SK-N-SH (cell line): ENCODE data around the gene IQSEC1. TPM values are rescaled to one million over a fixed set of nuclear protein-coding genes. Genes with fewer than 3 reads are reported as not detected.

Experiments used
- CTCF ChIA-PET: fragments of 300-600, 350-600 bp; formaldehyde crosslinking; extraction: SDS; loops from one replicate; lab custom pipeline; 2021; lab: Yijun Ruan, JAX
- POLR2A ChIA-PET: fragments of 350-600 bp; sonication (Branson Sonifier 250); formaldehyde crosslinking; extraction: SDS; loops from one replicate; lab custom pipeline; 2020; ENCODE audit warnings: antibody characterized with exemption, inconsistent platforms; lab: Yijun Ruan, JAX
- DNase-seq: peaks from one replicate; pipeline ENCODE4 v3.0.0; 2012
- H2AFZ ChIP-seq: fragments of 200-600 bp; sonication (generic); 2 replicates; pipeline ENCODE4 v1.8.1; 2016; ENCODE audit warnings: antibody characterized with exemption, mild to moderate bottlenecking, low read depth
- H3F3A ChIP-seq: fragments of 200-600 bp; sonication (generic); replicated peaks from 2 replicates; pipeline ENCODE3; 2016; ENCODE audit warnings: antibody characterized with exemption, mild to moderate bottlenecking; ENCODE audit not compliant: insufficient read depth
- H3K27ac ChIP-seq, 2 experiments: fragments of 200-500 bp in 1 of 2; fragments of 200-600 bp in 1 of 2; sonication (Bioruptor generic) in 1 of 2; sonication (generic), shearing (Covaris generic) in 1 of 2; 2 replicates each; pipeline versions ENCODE4 v1.5.1 to v1.6.1; 2014 to 2016; ENCODE audit warnings: low read depth in 2 of 2, inconsistent platforms in 1 of 2, low read length in 1 of 2, mild to moderate bottlenecking in 1 of 2, mixed read lengths in 1 of 2
- H3K27me3 ChIP-seq: fragments of 200-600 bp; sonication (generic), shearing (Covaris generic); 2 replicates; pipeline ENCODE4 v1.6.1; 2016; ENCODE audit warnings: mixed run types; ENCODE audit not compliant: insufficient read depth
- H3K36me3 ChIP-seq, 2 experiments: fragments of 200-500 bp in 1 of 2; fragments of 200-600 bp in 1 of 2; sonication (Bioruptor generic) in 1 of 2; sonication (generic) in 1 of 2; replicated peaks in 1 of 2; 2 replicates each; pipeline versions ENCODE3 to v1.5.1; 2014 to 2016; ENCODE audit warnings: low read length in 1 of 2, mild to moderate bottlenecking in 1 of 2; ENCODE audit not compliant: insufficient read depth in 2 of 2, control insufficient read depth in 1 of 2
- H3K4me1 ChIP-seq, 2 experiments: fragments of 200-500 bp in 1 of 2; fragments of 200-600 bp in 1 of 2; sonication (Bioruptor generic) in 1 of 2; sonication (generic), shearing (Covaris generic) in 1 of 2; 2 replicates each; pipeline versions ENCODE4 v1.5.1 to v1.6.1; 2014 to 2016; ENCODE audit warnings: low read depth in 1 of 2, low read length in 1 of 2, mixed run types in 1 of 2; ENCODE audit not compliant: insufficient read depth in 2 of 2, control insufficient read depth in 1 of 2
- H3K4me2 ChIP-seq: fragments of 200-600 bp; sonication (generic), shearing (Covaris generic); 2 replicates; pipeline ENCODE4 v1.6.1; 2017; ENCODE audit warnings: mixed run types
- H3K4me3 ChIP-seq, 2 experiments: fragments of 200-500 bp in 1 of 2; fragments of 200-600 bp in 1 of 2; sonication (Bioruptor generic) in 1 of 2; sonication (generic), shearing (Covaris generic) in 1 of 2; 2 replicates each; pipeline versions ENCODE4 v1.5.1 to v1.8.1; 2014 to 2016; ENCODE audit warnings: low read depth in 2 of 2, inconsistent platforms in 1 of 2, low read length in 1 of 2, mild to moderate bottlenecking in 1 of 2, mixed read lengths in 1 of 2, moderate library complexity in 1 of 2
- H3K79me2 ChIP-seq: fragments of 200-600 bp; sonication (generic); 2 replicates; pipeline ENCODE4 v1.8.1; 2017; ENCODE audit warnings: mild to moderate bottlenecking; ENCODE audit not compliant: insufficient read depth
- H3K9ac ChIP-seq: fragments of 200-600 bp; sonication (generic); 2 replicates; pipeline ENCODE4 v1.6.1; 2017; ENCODE audit warnings: mixed run types
- H3K9me2 ChIP-seq: fragments of 200-600 bp; sonication (generic); 2 replicates; pipeline ENCODE4 v1.6.1; 2017; ENCODE audit warnings: mixed run types
- H3K9me3 ChIP-seq: fragments of 200-600 bp; sonication (generic); 2 replicates; pipeline ENCODE4 v1.6.1; 2017; ENCODE audit warnings: mixed run types, mild to moderate bottlenecking, moderate library complexity
- H4K20me1 ChIP-seq: fragments of 200-600 bp; sonication (generic); 2 replicates; pipeline ENCODE4 v1.6.1; 2017; ENCODE audit warnings: mild to moderate bottlenecking, mixed run types; ENCODE audit not compliant: insufficient read depth
- CHD2 ChIP-seq: fragments of 150-350 bp; IDR thresholded peaks from 2 replicates; pipeline ENCODE4 v1.6.1; 2018; ENCODE audit warnings: low read length; ENCODE audit not compliant: partially characterized antibody
- EP300 ChIP-seq, 2 experiments: IDR thresholded peaks; 2 replicates each; pipeline versions ENCODE4 v1.4.0 to v1.6.1; 2012; ENCODE audit warnings: borderline replicate concordance in 1 of 2, low read depth in 1 of 2, low read length in 1 of 2
- EZH2phosphoT487 ChIP-seq: fragments of 200-600 bp; sonication (generic); IDR thresholded peaks from 2 replicates; pipeline ENCODE4 v1.6.1; 2017; ENCODE audit warnings: low read depth, mixed run types, mild to moderate bottlenecking, antibody characterized with exemption, moderate library complexity, borderline replicate concordance
- FOSL2 ChIP-seq: IDR thresholded peaks from 2 replicates; pipeline ENCODE4 v1.4.0; 2012; ENCODE audit warnings: low read depth, mild to moderate bottlenecking, moderate library complexity, borderline replicate concordance
- FOXJ3 ChIP-seq: sonication (generic); formaldehyde crosslinking; IDR thresholded peaks from 2 replicates; pipeline ENCODE4 v1.5.1; 2020; ENCODE audit warnings: mild to moderate bottlenecking, missing genetic modification reagents
- GABPA ChIP-seq: IDR thresholded peaks from 2 replicates; pipeline ENCODE4 v1.4.0; 2012; ENCODE audit warnings: low read depth, mild to moderate bottlenecking
- NFIC ChIP-seq: IDR thresholded peaks from 2 replicates; pipeline ENCODE4 v1.4.0; 2012; ENCODE audit warnings: borderline replicate concordance
- POLR2AphosphoS5 ChIP-seq: IDR thresholded peaks from 2 replicates; pipeline ENCODE4 v1.6.1; 2012; ENCODE audit warnings: low read depth, low read length
- RCOR1 ChIP-seq: fragments of 150-350 bp; IDR thresholded peaks from 2 replicates; pipeline ENCODE4 v1.6.1; 2017; ENCODE audit warnings: antibody characterized with exemption, low read length
- RXRA ChIP-seq: IDR thresholded peaks from 2 replicates; pipeline ENCODE4 v1.4.0; 2012; ENCODE audit warnings: low read depth, mild to moderate bottlenecking, borderline replicate concordance
- SIN3A ChIP-seq: IDR thresholded peaks from 2 replicates; pipeline ENCODE4 v1.6.1; 2012; ENCODE audit warnings: low read depth, mild to moderate bottlenecking, low read length, moderate library complexity, borderline replicate concordance
- SMC3 ChIP-seq: IDR thresholded peaks from 2 replicates; pipeline ENCODE4 v1.6.1; 2012; ENCODE audit warnings: low read depth, low read length, improper control_type of control experiment
- TCF12 ChIP-seq: IDR thresholded peaks from 2 replicates; pipeline ENCODE4 v1.4.0; 2012
- TEAD4 ChIP-seq: IDR thresholded peaks from 2 replicates; pipeline ENCODE4 v1.4.0; 2012; ENCODE audit warnings: mild to moderate bottlenecking, borderline replicate concordance; ENCODE audit not compliant: insufficient read depth
- WGBS: methylation state at CpG from one replicate; pipeline ENCODE4 v1.1.6; 2017; ENCODE audit warnings: low lambda C conversion rate; 5-methylcytosine and 5-hydroxymethylcytosine counted together
- polyA plus RNA-seq, 3 experiments: library from polyadenylated mRNA; depleted of rRNA; stranded (reverse); fragments of >200 nt; gene quantifications; 2 replicates each; pipeline ENCODE4 v1.2.3, GENCODE V29; 2012
- TF ChIP-seq, protein P1 (sequence below): IDR thresholded peaks from 2 replicates; pipeline ENCODE4 v1.4.0; 2012; ENCODE audit warnings: low read depth, borderline replicate concordance
- TF ChIP-seq, protein P2 (sequence below): fragments of 150-350 bp; IDR thresholded peaks from 2 replicates; pipeline ENCODE4 v1.6.1; 2017; ENCODE audit warnings: antibody characterized with exemption, low read length, low read depth, borderline replicate concordance
- TF ChIP-seq, protein P3 (sequence below): fragments of 150-350 bp; IDR thresholded peaks from 2 replicates; pipeline ENCODE4 v1.6.1; 2016; ENCODE audit warnings: mild to moderate bottlenecking, low read depth, low read length

The IQSEC1 gene
- polyA plus RNA-seq, 1 of the 3 experiments (the other 2 are of a cell fraction) = 6.2 TPM

DNA sequence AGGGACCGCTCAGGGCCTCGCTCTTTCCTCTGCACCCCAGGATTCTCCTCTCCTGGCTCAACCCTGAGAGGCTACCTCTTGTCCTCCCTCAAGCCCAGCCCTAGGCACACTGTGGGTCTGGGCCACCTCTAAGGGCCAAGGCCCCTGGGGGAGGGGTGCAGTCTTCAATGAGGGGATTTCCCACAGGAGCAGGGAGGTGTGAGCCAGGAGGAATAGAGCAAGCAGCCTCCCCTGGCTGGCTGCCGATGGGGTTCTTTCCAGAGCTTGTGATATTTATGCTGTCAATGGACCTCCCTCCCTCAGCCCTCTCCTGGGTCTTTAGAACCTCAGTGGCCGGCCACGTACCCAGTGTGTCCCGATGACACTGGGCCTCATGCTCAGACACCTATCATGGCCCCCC is 132.4 kb downstream of the IQSEC1 start:
- no peak overlapping the region; a peak in 1 of 4 replicates for H3K27ac ChIP-seq
- TF ChIP-seq, protein P1, sequence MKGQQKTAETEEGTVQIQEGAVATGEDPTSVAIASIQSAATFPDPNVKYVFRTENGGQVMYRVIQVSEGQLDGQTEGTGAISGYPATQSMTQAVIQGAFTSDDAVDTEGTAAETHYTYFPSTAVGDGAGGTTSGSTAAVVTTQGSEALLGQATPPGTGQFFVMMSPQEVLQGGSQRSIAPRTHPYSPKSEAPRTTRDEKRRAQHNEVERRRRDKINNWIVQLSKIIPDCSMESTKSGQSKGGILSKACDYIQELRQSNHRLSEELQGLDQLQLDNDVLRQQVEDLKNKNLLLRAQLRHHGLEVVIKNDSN = no peak
- TF ChIP-seq POLR2AphosphoS5 (no peak), FOXJ3 (CRISPR knock-in tag) (no peak), GABPA (no peak), TCF12 (no peak), RXRA (no peak), TEAD4 (no peak), NFIC (no peak), EP300 (IDR thresholded peaks at IDR 0.05; ENCODE audit: borderline replicate concordance in 1 of 2, low read depth in 1 of 2, low read length in 1 of 2) (no peak), FOSL2 (no peak), SIN3A (no peak), CHD2 (no peak), RCOR1 (no peak), SMC3 (no peak), EZH2phosphoT487 (no peak)
- TF ChIP-seq, protein P2, sequence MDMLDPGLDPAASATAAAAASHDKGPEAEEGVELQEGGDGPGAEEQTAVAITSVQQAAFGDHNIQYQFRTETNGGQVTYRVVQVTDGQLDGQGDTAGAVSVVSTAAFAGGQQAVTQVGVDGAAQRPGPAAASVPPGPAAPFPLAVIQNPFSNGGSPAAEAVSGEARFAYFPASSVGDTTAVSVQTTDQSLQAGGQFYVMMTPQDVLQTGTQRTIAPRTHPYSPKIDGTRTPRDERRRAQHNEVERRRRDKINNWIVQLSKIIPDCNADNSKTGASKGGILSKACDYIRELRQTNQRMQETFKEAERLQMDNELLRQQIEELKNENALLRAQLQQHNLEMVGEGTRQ = no peak
- TF ChIP-seq, protein P3, sequence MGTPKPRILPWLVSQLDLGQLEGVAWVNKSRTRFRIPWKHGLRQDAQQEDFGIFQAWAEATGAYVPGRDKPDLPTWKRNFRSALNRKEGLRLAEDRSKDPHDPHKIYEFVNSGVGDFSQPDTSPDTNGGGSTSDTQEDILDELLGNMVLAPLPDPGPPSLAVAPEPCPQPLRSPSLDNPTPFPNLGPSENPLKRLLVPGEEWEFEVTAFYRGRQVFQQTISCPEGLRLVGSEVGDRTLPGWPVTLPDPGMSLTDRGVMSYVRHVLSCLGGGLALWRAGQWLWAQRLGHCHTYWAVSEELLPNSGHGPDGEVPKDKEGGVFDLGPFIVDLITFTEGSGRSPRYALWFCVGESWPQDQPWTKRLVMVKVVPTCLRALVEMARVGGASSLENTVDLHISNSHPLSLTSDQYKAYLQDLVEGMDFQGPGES = no peak

More for the DNA sequence above, 132.4 kb downstream of the IQSEC1 start:
- Histone ChIP-seq H3K4me2 (no peak overlapping the region), H3F3A (no peaks in the 10 kb centered on the region), H3K9me3 (no peaks in the 10 kb centered on the region), H3K9me2 (no peaks in the 10 kb centered on the region), H3K36me3 (peaks cover 0 to 16% of the 10 kb centered on the region in 2 experiments), H3K4me1 (peaks cover 0 to 46% of the 10 kb centered on the region in 2 experiments; a peak in 1 of 4 replicates), H3K4me3 (no peak overlapping the region), H3K9ac (no peak overlapping the region), H3K27me3 (no peaks in the 10 kb centered on the region), H2AFZ (no peak overlapping the region), H4K20me1 (peaks cover 16% of the 10 kb centered on the region; the same call in 1 of the 2 replicates), H3K79me2 (peaks cover 5% of the 10 kb centered on the region)
- 95% methylated on average over 6 of the region's 6 CpGs for WGBS
- ChIA-PET CTCF (interaction anchor here (0.8 to 2.2 kb wide), 6 partner anchors 9 to 73 kb away, joined by 3 to 5 read pairs (median 4); no protein-coding TSS in a partner anchor), POLR2A (no interaction called here)
- no peak for DNase-seq
